Superior temporal gyrus (tissue), 1 donor: ENCODE measurements around the gene PRSS53.

Experiments
- DNase-seq: peaks from one replicate; pipeline ENCODE4 v3.0.0-alpha.2; 2016; ENCODE audit errors: extremely low spot score

PRSS53 gene

GRCh38 chr16:31094424-31095120, 5.8 kb upstream of the PRSS53 start, which contains the start of gene VKORC1:
Gene VKORC1 (minus strand): TSS chr16:31094797. CDS start chr16:31094729, 68 bp downstream.
- DNase-seq, result peak; percentile 95

- DNase-seq, result no peak
Measured at GRCh38 chr16:31094088-31094423, 5.3 kb upstream of the PRSS53 start.

GRCh38 chr16:31093132-31093703, 4.5 kb upstream of the PRSS53 start:
- peak; percentile 67 for DNase-seq

- DNase-seq, result peak; percentile 15
Measured at GRCh38 chr16:31092330-31092729, 3.6 kb upstream of the PRSS53 start.

- no peak for DNase-seq
Measured at GRCh38 chr16:31090540-31090939, 1.8 kb upstream of the PRSS53 start.

GRCh38 chr16:31089199-31089598, 456 bp upstream of the PRSS53 start:
- no peak for DNase-seq

GRCh38 chr16:31087971-31088370, 772 bp downstream of the PRSS53 start:
- no peak for DNase-seq

GRCh38 chr16:31087481-31087880, 1.3 kb downstream of the PRSS53 start:
- no peak for DNase-seq

- no peak for DNase-seq
Measured at GRCh38 chr16:31086629-31086906, 2.2 kb downstream of the PRSS53 start.

GRCh38 chr16:31085873-31086628, 2.7 kb downstream of the PRSS53 start:
- no peak for DNase-seq

- DNase-seq, result no peak
Measured at GRCh38 chr16:31085411-31085810, 3.3 kb downstream of the PRSS53 start.

- DNase-seq, result no peak
Measured at GRCh38 chr16:31084584-31085302, 4.0 kb downstream of the PRSS53 start.

- no peak for DNase-seq
Measured at GRCh38 chr16:31083981-31084380, 4.8 kb downstream of the PRSS53 start.

GRCh38 chr16:31083556-31083955, 5.2 kb downstream of the PRSS53 start:
- DNase-seq, result no peak

- no peak for DNase-seq
Measured at GRCh38 chr16:31083081-31083480, 5.7 kb downstream of the PRSS53 start.

- no peak for DNase-seq
Measured at GRCh38 chr16:31082368-31083045, 6.2 kb downstream of the PRSS53 start.

GRCh38 chr16:31081428-31082351, 7.1 kb downstream of the PRSS53 start:
- no peak for DNase-seq

- no peak for DNase-seq
Measured at GRCh38 chr16:31080756-31081419, 7.9 kb downstream of the PRSS53 start.

- DNase-seq, result no peak
Measured at GRCh38 chr16:31080035-31080629, 8.6 kb downstream of the PRSS53 start.
